Urinary bladder (tissue), 4 donors: ENCODE measurements around the gene OR51M1. TPM values are rescaled to one million over a fixed set of nuclear protein-coding genes. Genes with fewer than 3 reads are reported as not detected.

Experiments used
- DNase-seq: peaks from one replicate; pipeline ENCODE4 v3.0.0-alpha.2; 2015; ENCODE audit errors: extremely low spot score
- H3K27ac ChIP-seq: one replicate; pipeline ENCODE4 v1.5.1; 2013; ENCODE audit warnings: low read depth, mild to moderate bottlenecking, moderate library complexity
- H3K36me3 ChIP-seq: one replicate; pipeline ENCODE4 v1.6.1; 2013; ENCODE audit warnings: mild to moderate bottlenecking, moderate library complexity; ENCODE audit not compliant: insufficient read depth
- H3K4me1 ChIP-seq: one replicate; pipeline ENCODE4 v1.6.1; 2013; ENCODE audit warnings: mild to moderate bottlenecking, moderate library complexity; ENCODE audit not compliant: insufficient read depth
- H3K4me3 ChIP-seq: one replicate; pipeline ENCODE4 v1.5.1; 2013; ENCODE audit warnings: low read depth, low read length
- WGBS: extraction: QIAGEN DNeasy Blood & Tissue Kit; methylation state at CpG from one replicate; pipeline ENCODE4 v1.1.7; 2013; 5-methylcytosine and 5-hydroxymethylcytosine counted together
- polyA plus RNA-seq: library from polyadenylated mRNA; stranded (reverse); fragments of 200-250 nt; gene quantifications from one replicate; pipeline ENCODE4 v1.2.3, GENCODE V29; 2013
- small RNA-seq: library from RNA; depleted of rRNA; stranded (forward); fragments of <200 nt; gene quantifications from one replicate; pipeline ENCODE3, GENCODE V24; 2014
- total RNA-seq: library from RNA; depleted of rRNA; stranded (reverse); fragments of >200 nt; gene quantifications from one replicate; pipeline ENCODE4 v1.2.3, GENCODE V29; 2014
- donor health status: healthy with polysubstance abuse.
- donor health status: healthy.

Gene OR51M1
- total and polyA plus RNA-seq, 2 donors, result not detected

DNA sequence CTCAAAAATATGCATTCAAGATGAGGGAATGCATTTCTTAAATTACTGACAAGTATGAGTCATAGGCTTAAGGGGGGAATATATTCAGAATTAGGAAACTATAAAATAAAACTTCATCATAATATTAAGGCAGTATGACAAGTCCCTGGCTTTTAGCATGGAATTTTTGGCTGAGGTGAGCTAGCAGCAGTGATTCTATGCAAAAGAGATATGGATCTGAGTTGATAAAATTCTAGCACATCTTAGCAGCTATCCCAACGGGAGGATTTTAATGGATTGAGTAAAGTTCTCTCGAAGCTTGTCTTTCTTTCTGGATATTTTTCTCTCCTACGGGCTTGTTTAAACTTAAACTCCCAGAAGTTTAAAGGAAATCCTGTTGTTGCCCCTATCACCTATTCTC lies 39.5 kb downstream of the OR51M1 start:
- Histone ChIP-seq H3K4me3 (no peak overlapping the region), H3K36me3 (no peaks in the 10 kb centered on the region), H3K4me1 (no peaks in the 10 kb centered on the region), H3K27ac (no peak overlapping the region)
- WGBS, result 71% methylated on average over 3 of the region's 3 CpGs
- no peak for DNase-seq

- no peak for DNase-seq
- Histone ChIP-seq H3K4me3 (no peak within 1 kb of the TSS), H3K4me1 (no peaks in the 10 kb centered on the region), H3K27ac (no peak within 1 kb of the TSS), H3K36me3 (no peaks in the 10 kb centered on the region)
- 36% methylated on average over 2 of the region's 2 CpGs for WGBS
Observed at GRCh38 chr11:5441414-5441813, 57.8 kb downstream of the OR51M1 start, which contains the start of gene OR51I1. TSS of gene OR51I1 (minus strand) at chr11:5441514. CDS start at chr11:5441514, 0 bp downstream.

Small RNAs within 50 kb of the gene (small RNA-seq; reads per million reads assigned to genes)
- gene AC104389.3, result not detected

Other genes starting within 250 kb of the OR51M1 start
- not detected for gene OR52A5, start 245.5 kb upstream of the OR51M1 start, total RNA-seq
- not detected for gene OR52A5, start 245.5 kb upstream of the OR51M1 start, polyA plus RNA-seq
- not detected for gene OR52A1, start 229.1 kb upstream of the OR51M1 start, total RNA-seq
- gene OR52A1, start 229.1 kb upstream of the OR51M1 start, polyA plus RNA-seq, result not detected
- not detected for gene OR51V1, start 183.1 kb upstream of the OR51M1 start, total RNA-seq
- not detected for gene OR51V1, start 183.1 kb upstream of the OR51M1 start, polyA plus RNA-seq
- gene HBB, start 156.7 kb upstream of the OR51M1 start, total RNA-seq, result 394 TPM
- 10.1 TPM for gene HBB, start 156.7 kb upstream of the OR51M1 start, polyA plus RNA-seq
- gene HBD, start 149.3 kb upstream of the OR51M1 start, total RNA-seq, result not detected
- not detected for gene HBD, start 149.3 kb upstream of the OR51M1 start, polyA plus RNA-seq
- 39.3 TPM for gene HBG1, start 134.0 kb upstream of the OR51M1 start, total RNA-seq
- not detected for gene HBG1, start 134.0 kb upstream of the OR51M1 start, polyA plus RNA-seq
- gene HBG2, start 129.0 kb upstream of the OR51M1 start, total RNA-seq, result 2,457 TPM
- gene HBG2, start 129.0 kb upstream of the OR51M1 start, polyA plus RNA-seq, result not detected
- gene HBE1, start 113.9 kb upstream of the OR51M1 start, total RNA-seq, result 3.0 TPM
- 0.18 TPM for gene HBE1, start 113.9 kb upstream of the OR51M1 start, polyA plus RNA-seq
- 2.0 TPM for gene OR51B4, start 81.9 kb upstream of the OR51M1 start, total RNA-seq
- gene OR51B4, start 81.9 kb upstream of the OR51M1 start, polyA plus RNA-seq, result not detected
- gene OR51B2, start 59.5 kb upstream of the OR51M1 start, total RNA-seq, result 1.7 TPM
- not detected for gene OR51B2, start 59.5 kb upstream of the OR51M1 start, polyA plus RNA-seq
- 4.3 TPM for gene OR51B5, start 40.3 kb upstream of the OR51M1 start, total RNA-seq
- gene OR51B5, start 40.3 kb upstream of the OR51M1 start, polyA plus RNA-seq, result not detected
- gene OR51B6, start 32.3 kb upstream of the OR51M1 start, total RNA-seq, result not detected
- gene OR51B6, start 32.3 kb upstream of the OR51M1 start, polyA plus RNA-seq, result not detected
- gene OR51Q1, start 38.3 kb downstream of the OR51M1 start, total RNA-seq, result not detected
- not detected for gene OR51Q1, start 38.3 kb downstream of the OR51M1 start, polyA plus RNA-seq
- 0.63 TPM for gene OR51I1, start 57.7 kb downstream of the OR51M1 start, total RNA-seq
- gene OR51I1, start 57.7 kb downstream of the OR51M1 start, polyA plus RNA-seq, result not detected
- not detected for gene OR51I2, start 65.5 kb downstream of the OR51M1 start, total RNA-seq
- not detected for gene OR51I2, start 65.5 kb downstream of the OR51M1 start, polyA plus RNA-seq
- not detected for gene OR52D1, start 104.9 kb downstream of the OR51M1 start, total RNA-seq
- gene OR52D1, start 104.9 kb downstream of the OR51M1 start, polyA plus RNA-seq, result not detected
- gene UBQLN3, start 126.1 kb downstream of the OR51M1 start, total RNA-seq, result 0.58 TPM
- not detected for gene UBQLN3, start 126.1 kb downstream of the OR51M1 start, polyA plus RNA-seq
- 0.85 TPM for gene UBQLNL, start 132.9 kb downstream of the OR51M1 start, total RNA-seq
- 0.35 TPM for gene UBQLNL, start 132.9 kb downstream of the OR51M1 start, polyA plus RNA-seq
- gene OR52H1, start 164.7 kb downstream of the OR51M1 start, total RNA-seq, result 2.2 TPM
- gene OR52H1, start 164.7 kb downstream of the OR51M1 start, polyA plus RNA-seq, result not detected
- gene OR52B6, start 197.1 kb downstream of the OR51M1 start, total RNA-seq, result not detected
- gene OR52B6, start 197.1 kb downstream of the OR51M1 start, polyA plus RNA-seq, result not detected
- 5.5 TPM for gene TRIM6, start 212.8 kb downstream of the OR51M1 start, total RNA-seq
- 4.1 TPM for gene TRIM6, start 212.8 kb downstream of the OR51M1 start, polyA plus RNA-seq
- 17.1 TPM for gene TRIM34, start 241.2 kb downstream of the OR51M1 start, total RNA-seq
- 6.1 TPM for gene TRIM34, start 241.2 kb downstream of the OR51M1 start, polyA plus RNA-seq